COLO668 (cell line): ENCODE results near the gene ZDHHC11B.

Source experiments
- DNase-seq: peaks from one replicate; lab custom pipeline; 2025; ENCODE audit not compliant: unreplicated experiment; lab: John Stamatoyannopoulos, UW

The ZDHHC11B gene

DNA sequence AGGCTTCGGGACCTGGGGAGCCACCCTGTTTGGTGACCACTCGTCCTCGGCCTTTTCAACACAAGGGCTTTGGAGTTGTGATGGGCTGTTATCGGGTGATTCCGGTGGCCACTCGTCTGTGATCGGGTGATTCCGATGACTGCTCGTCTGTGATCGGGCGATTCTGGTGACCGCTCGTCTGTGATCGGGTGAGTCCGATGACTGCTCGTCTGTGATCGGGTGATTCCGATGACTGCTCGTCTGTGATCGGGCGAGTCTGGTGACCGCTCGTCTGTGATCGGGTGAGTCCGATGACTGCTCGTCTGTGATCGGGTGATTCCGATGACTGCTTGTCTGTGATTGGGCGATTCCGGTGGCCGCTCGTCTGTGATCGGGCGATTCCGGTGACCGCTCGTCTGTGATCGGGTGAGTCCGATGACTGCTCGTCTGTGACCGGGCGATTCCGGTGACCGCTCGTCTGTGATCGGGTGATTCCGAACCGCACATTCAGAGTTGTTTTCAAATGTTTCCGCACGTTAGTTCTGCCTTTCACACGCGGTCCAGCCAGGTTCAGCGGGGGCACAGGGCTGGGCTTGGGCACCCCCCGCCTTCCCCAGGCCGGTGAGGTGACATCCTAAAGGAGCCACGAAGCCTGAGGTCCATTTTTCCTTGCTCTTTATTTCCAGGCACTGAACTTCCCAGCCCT is 121.6 kb downstream of the ZDHHC11B start:
- no peak for DNase-seq

DNA sequence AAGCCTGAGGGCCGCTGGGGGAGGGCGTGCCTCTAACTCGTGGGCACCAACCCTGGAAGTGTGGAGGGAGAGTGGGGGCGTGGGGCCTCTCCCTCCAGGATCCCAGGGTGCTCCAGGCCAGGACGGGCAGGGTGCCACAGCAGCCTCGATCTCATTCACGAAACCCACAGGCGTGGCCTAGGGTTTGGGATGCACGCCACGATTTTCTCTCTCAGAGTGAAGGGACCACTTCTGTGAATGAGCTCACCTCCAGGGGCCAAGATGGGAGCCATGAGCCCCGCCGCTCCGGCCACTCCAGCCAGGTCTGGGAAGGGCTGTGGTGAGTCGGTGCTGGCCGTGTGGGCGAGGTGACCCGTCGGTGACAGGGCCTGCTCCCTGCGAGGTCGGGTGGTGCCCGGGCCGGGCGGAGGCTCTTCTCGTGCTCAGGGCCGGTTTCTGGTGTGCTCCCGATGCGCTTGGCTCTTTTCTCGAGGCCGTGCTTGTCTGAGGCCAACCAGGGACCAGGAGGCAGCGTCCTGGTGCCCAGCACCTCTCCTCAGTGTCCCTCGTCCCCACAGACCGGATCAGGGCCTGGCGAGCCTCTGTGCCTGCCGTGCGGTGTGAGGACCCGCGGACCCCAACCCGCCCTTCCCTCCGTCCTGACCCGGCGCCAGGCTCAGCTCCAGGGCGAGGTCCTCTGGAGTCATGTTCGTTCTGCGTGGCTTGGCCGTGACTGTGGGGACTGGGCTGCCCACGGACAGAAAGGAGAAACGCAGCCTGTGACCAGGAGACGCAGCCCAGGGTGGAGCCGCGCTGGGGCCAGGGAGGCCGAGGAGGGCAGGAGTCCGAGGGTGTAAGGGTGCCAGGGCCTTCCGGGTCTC is 122.4 kb downstream of the ZDHHC11B start:
- DNase-seq: no peak

GRCh38 chr5:660491-661030 is 124.0 kb downstream of the ZDHHC11B start:
- DNase-seq: no peak
